GM23338 (cell line): Measurements from ENCODE around the gene PTPRO.

ENCODE experiments used
- EZH2 ChIP-seq: fragments of 200-600 bp; sonication (generic); IDR thresholded peaks from one replicate; pipeline ENCODE4 v1.8.0; 2017; ENCODE audit warnings: antibody characterized with exemption, mild to moderate bottlenecking, low read depth; ENCODE audit not compliant: unreplicated experiment
- ZNF114 ChIP-seq: fragments of 250-450 bp; sonication (Bioruptor Pico); IDR thresholded peaks from 2 replicates; pipeline ENCODE4 v1.5.0; 2020; ENCODE audit warnings: mild to moderate bottlenecking, moderate library complexity

GRCh38 chr12:15522574-15523187 lies 200.4 kb downstream of the PTPRO start:
- no peak for TF ChIP-seq EZH2
- no peak for TF ChIP-seq ZNF114 (CRISPR knock-in tag)
